SK-N-MC (cell line): ENCODE measurements around the gene CD300A.

Source experiments
- EZH2 ChIP-seq: fragments of 200-600 bp; sonication (generic); IDR thresholded peaks from one replicate; pipeline ENCODE4 v1.6.1; 2017; ENCODE audit warnings: antibody characterized with exemption
- POLR2AphosphoS5 ChIP-seq: IDR thresholded peaks from 2 replicates; pipeline ENCODE4 v1.6.1; 2012; ENCODE audit warnings: mild to moderate bottlenecking, low read depth, low read length, borderline replicate concordance

- TF ChIP-seq POLR2AphosphoS5 (no peak), EZH2 (no peak)
These were observed 890 bp upstream of the CD300A start for GRCh38 chr17:74465378-74466110.
